BE2C (cell line): ENCODE results near the gene RABGEF1.
"Not testable (repeated sequence)": the region's sequence is repeated elsewhere in the genome, so short reads cannot be mapped to it uniquely, and the experiment has no call there.

Experiments
- DNase-seq: peaks from one replicate; pipeline ENCODE4 v3.0.0-alpha.2; 2020
- H3K27me3 ChIP-seq: fragments of 250-450 bp; sonication (Bioruptor Pico); 2 replicates; pipeline ENCODE4 v1.5.1; 2020; ENCODE audit warnings: mild to moderate bottlenecking
- H3K36me3 ChIP-seq: fragments of 250-450 bp; sonication (Bioruptor Pico); 2 replicates; pipeline ENCODE4 v1.5.1; 2020; ENCODE audit warnings: mild to moderate bottlenecking
- H3K4me1 ChIP-seq: fragments of 250-450 bp; sonication (Bioruptor Pico); 2 replicates; pipeline ENCODE4 v1.5.1; 2020
- H3K4me3 ChIP-seq: 2 replicates; pipeline ENCODE4 v1.5.1; 2011; ENCODE audit warnings: low read depth, low read length
- H3K9me3 ChIP-seq: fragments of 250-450 bp; sonication (Bioruptor Pico); 2 replicates; pipeline ENCODE4 v1.5.1; 2020
- CTCF ChIP-seq: IDR thresholded peaks from 2 replicates; pipeline ENCODE4 v1.5.1; 2012; ENCODE audit warnings: mild to moderate bottlenecking, low read depth, low read length

The RABGEF1 gene

GRCh38 chr7:66697449-66698438 lies 42.8 kb upstream of the RABGEF1 start:
- no peaks in the 10 kb centered on the region for H3K36me3 ChIP-seq
- DNase-seq, result no peak
- no peak for TF ChIP-seq CTCF
- no peak overlapping the region for H3K4me3 ChIP-seq
- no peaks in the 10 kb centered on the region for H3K9me3 ChIP-seq
- H3K27me3 ChIP-seq, result no peaks in the 10 kb centered on the region
- H3K4me1 ChIP-seq, result peaks cover 2% of the 10 kb centered on the region; the same call in 1 of the 2 replicates

- H3K4me3 ChIP-seq, result no peak overlapping the region
- H3K27me3 ChIP-seq, result no peaks in the 10 kb centered on the region
- peaks cover 2% of the 10 kb centered on the region; the same call in 1 of the 2 replicates for H3K4me1 ChIP-seq
- TF ChIP-seq CTCF, result no peak
- H3K9me3 ChIP-seq, result no peaks in the 10 kb centered on the region
- no peaks in the 10 kb centered on the region for H3K36me3 ChIP-seq
- DNase-seq, result no peak
Measured at GRCh38 chr7:66698652-66699205, 41.8 kb upstream of the RABGEF1 start.

GRCh38 chr7:66699998-66700397 lies 40.5 kb upstream of the RABGEF1 start:
- Histone ChIP-seq H3K4me1 (peaks cover 2% of the 10 kb centered on the region; the same call in 1 of the 2 replicates), H3K36me3 (no peaks in the 10 kb centered on the region), H3K4me3 (no peak overlapping the region), H3K9me3 (no peaks in the 10 kb centered on the region), H3K27me3 (no peaks in the 10 kb centered on the region)
- TF ChIP-seq CTCF, result no peak
- DNase-seq, result no peak

- H3K36me3 ChIP-seq, result no peaks in the 10 kb centered on the region
- no peak for TF ChIP-seq CTCF
- no peaks in the 10 kb centered on the region for H3K9me3 ChIP-seq
- DNase-seq, result no peak
- H3K4me1 ChIP-seq, result peaks cover 2% of the 10 kb centered on the region; the same call in 1 of the 2 replicates
- no peak overlapping the region for H3K4me3 ChIP-seq
- H3K27me3 ChIP-seq, result no peaks in the 10 kb centered on the region
Measured at GRCh38 chr7:66700633-66701131, 39.9 kb upstream of the RABGEF1 start.

- H3K27me3 ChIP-seq, result no peaks in the 10 kb centered on the region
- no peak for TF ChIP-seq CTCF
- H3K4me1 ChIP-seq, result no peaks in the 10 kb centered on the region
- no peak for DNase-seq
- no peaks in the 10 kb centered on the region for H3K9me3 ChIP-seq
- H3K4me3 ChIP-seq, result no peak overlapping the region
- no peaks in the 10 kb centered on the region for H3K36me3 ChIP-seq
Measured at GRCh38 chr7:66707825-66708224, 32.7 kb upstream of the RABGEF1 start.

GRCh38 chr7:66710752-66711151 lies 29.8 kb upstream of the RABGEF1 start:
- H3K4me1 ChIP-seq, DNase-seq, H3K9me3 ChIP-seq, H3K4me3 ChIP-seq, H3K27me3 ChIP-seq, H3K36me3 ChIP-seq: not testable (repeated sequence)
